Stomach (tissue), 4 donors: ENCODE measurements around the gene ANKRD11.

ENCODE experiments used
- CTCF ChIP-seq, 7 experiments: fragments of 450-650 bp in 4 of 7; fragments of 200-600 bp in 3 of 7; sonication (generic) in 3 of 7; IDR thresholded peaks; one replicate each; pipeline ENCODE4 v1.5.1; 2016 to 2019; ENCODE audit warnings: antibody characterized with exemption in 7 of 7, control low read depth in 2 of 7, mild to moderate bottlenecking in 1 of 7
- POLR2A ChIP-seq, 4 donors: fragments of 450-650 bp; IDR thresholded peaks; one replicate each; pipeline ENCODE4 v1.6.1; 2016; ENCODE audit warnings: antibody characterized with exemption in 4 of 4, control low read depth in 2 of 4, mild to moderate bottlenecking in 1 of 4, moderate library complexity in 1 of 4

GRCh38 chr16:89371968-89372634 lies 118.3 kb downstream of the ANKRD11 start:
- no peak for TF ChIP-seq CTCF (IDR thresholded peaks at IDR 0.05)
- no peak for TF ChIP-seq POLR2A (IDR thresholded peaks at IDR 0.05)
